ENCODE measurements around the gene EID3.
"Not testable (repeated sequence)": the region's sequence is repeated elsewhere in the genome, so short reads cannot be mapped to it uniquely, and the experiment has no call there.

EID3 gene

DNA sequence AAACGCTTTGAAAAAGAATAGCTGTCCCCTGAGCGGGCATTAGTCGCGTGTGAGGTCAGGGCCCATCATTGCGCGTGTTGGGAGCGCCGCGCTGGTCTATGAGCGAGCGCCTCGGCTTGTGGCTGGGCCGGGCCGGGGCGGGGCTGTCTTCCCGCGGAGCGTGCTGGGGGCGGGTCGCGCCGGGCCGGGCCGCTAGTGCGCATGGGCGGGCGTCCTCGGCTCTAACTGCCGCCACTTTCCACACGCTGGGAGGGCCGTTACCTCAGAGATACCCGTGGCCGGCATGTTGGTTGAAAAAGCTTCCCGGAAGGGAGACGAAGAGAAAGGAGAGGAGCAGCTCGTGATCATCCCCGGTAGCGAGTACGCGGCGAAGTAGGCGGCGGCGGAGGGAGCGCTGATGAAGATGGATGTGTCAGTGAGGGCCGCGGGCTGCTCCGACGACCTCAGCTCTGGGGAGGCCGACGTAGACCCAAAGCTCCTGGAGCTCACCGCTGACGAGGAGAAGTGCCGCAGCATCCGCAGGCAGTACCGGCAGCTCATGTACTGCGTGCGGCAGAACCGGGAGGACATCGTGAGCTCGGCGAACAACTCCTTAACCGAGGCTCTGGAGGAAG, at the start of gene EID3:
Gene EID3, plus strand, starts transcription at position 202 of the 614 bp plus-strand sequence. Its CDS starts 196 bp downstream, at position 398.
- Mint-ChIP-seq H3K9me3 (no peaks in the 10 kb centered on the region), H3K4me3 (peak within 1 kb of the TSS; percentile 81), H3K27ac (peak within 1 kb of the TSS; percentile 91), H3K27me3 (no peaks in the 10 kb centered on the region), H3K36me3 (ENCODE audit: low read depth) (peaks cover 60% of the 10 kb centered on the region), H3K4me1 (peaks cover 49% of the 10 kb centered on the region)
- ATAC-seq (peak; percentile 98), DNase-seq (peak; percentile 93)

DNA sequence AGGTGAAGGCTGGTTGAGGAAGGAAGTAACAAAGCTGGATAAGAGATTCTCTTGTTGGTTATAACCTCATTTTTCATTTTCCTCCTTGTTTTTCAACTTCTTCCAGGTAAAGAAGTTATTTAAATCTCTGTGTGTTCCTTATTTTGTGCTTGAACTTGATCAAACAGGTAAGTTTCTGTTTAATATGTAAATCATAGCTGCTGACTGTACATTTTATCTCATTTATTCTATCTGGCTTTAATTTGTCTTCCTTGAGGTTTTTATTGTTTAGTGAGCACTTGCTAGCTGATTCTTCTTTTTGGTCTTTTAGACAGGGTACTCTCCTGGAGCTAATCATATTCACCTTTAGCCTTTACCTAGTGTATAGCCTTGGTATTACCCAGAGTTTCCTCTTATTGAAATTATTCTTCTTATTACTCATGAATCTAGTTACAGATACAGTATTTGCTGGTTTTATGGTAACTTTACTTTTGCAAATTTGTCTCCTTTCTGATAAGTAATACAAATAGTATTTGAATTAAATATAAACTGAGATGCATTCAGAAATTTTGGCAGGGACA, 45.5 kb upstream of the EID3 start:
- no peak for DNase-seq
- H3K4me3 Mint-ChIP-seq: no peak overlapping the region
- no peaks in the 10 kb centered on the region for H3K36me3 Mint-ChIP-seq (ENCODE audit: low read depth)
- no peaks in the 10 kb centered on the region for H3K27me3 Mint-ChIP-seq
- no peaks in the 10 kb centered on the region for H3K9me3 Mint-ChIP-seq
- ATAC-seq: no peak
- H3K4me1 Mint-ChIP-seq: no peaks in the 10 kb centered on the region
- no peak overlapping the region for H3K27ac Mint-ChIP-seq

DNA sequence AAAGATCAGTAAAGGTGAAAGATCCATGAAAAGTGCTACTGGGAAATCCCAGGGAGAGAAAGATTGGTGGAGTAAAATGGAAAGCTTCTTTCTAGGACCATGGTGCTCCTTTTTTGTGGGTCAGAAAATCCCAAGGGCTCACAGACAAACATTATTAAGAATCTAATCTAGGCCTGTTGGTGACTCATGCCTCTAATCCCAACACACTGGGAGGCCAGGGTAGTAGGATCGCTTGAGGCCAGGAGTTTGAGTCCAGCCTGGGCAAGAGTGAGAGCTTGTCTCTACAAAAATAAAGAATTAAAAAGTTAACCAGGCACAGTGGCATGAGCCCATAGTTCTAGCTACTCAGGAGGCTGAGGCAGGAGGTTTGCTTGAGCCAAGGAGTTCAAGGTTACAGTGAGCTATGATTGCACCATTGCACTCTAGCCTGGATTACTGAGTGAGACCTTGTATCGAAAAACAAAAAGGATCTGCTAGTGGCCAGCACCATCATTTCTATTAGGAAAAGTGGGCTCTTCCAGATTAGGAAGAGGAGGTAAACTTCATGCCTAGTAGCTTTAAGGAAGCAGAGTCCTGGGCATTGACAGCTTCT, 45.0 kb upstream of the EID3 start:
- DNase-seq (no peak), ATAC-seq (no peak)
- Mint-ChIP-seq H3K4me1 (no peaks in the 10 kb centered on the region), H3K27me3 (no peaks in the 10 kb centered on the region), H3K9me3 (no peaks in the 10 kb centered on the region), H3K27ac (no peak overlapping the region), H3K4me3 (no peak overlapping the region), H3K36me3 (ENCODE audit: low read depth) (no peaks in the 10 kb centered on the region)

DNA sequence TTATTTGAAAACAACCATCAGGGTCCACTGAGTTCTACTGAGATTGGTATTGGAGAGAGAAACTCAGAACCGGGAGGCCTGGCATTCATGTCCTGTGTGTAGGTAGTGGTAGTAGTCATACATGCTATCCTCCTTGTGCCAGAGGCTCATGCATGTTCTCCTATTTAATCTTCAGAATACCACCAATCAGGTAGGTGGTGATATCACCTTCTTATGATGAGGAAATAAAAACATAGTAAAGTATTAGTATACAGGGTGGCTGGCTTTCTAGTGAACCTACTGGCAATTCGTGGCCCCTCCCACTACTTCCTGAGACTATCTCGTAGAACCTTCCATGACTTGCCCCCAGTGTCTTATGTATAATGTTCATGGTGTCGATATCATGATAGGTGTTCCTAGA, 40.5 kb upstream of the EID3 start:
- Mint-ChIP-seq H3K36me3 (ENCODE audit: low read depth) (no peaks in the 10 kb centered on the region), H3K4me3 (no peak overlapping the region), H3K9me3 (no peaks in the 10 kb centered on the region), H3K27me3 (peaks cover 1% of the 10 kb centered on the region), H3K4me1 (no peaks in the 10 kb centered on the region), H3K27ac (no peak overlapping the region)
- ATAC-seq (no peak), DNase-seq (no peak)

DNA sequence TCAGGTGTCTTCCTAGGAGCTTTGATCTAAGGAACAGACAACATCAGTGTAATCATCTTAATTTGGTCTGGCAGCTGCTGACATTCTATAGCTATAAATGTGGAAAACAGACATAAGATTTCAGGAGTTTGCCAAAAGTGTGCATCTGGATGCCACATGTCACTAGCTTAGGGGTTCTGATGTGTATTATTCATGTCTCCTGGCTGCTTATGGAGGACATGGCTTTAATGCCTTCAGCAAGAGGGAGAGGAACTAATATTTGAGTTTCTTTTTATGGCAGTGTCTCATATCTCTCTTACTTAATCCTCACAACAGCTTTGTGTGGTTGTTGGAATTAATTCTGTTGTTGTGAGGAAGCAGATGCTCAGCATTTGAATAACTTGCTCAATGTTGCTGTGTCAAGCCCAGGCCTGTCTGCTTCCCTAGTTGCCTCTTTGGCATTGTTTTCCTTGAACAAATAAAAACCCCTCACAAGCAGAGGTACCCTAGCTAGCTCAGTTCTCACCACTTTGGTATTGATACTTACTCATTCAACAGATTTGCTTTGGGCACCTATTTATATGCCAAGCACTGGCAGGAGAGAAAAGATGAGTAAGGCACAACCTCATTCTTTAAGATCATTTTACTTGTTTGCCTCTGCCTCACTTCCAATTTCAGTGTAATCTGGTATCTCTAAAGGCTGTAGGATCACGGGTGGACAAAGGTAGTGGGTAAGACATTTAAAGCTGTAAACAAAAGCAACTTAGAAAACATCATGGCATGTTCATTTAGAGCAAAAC, 39.8 kb upstream of the EID3 start:
- H3K4me3 Mint-ChIP-seq: no peak overlapping the region
- H3K27me3 Mint-ChIP-seq: peaks cover 1% of the 10 kb centered on the region
- no peaks in the 10 kb centered on the region for H3K9me3 Mint-ChIP-seq
- ATAC-seq: no peak
- no peak for DNase-seq
- H3K27ac Mint-ChIP-seq: no peak overlapping the region
- no peaks in the 10 kb centered on the region for H3K36me3 Mint-ChIP-seq (ENCODE audit: low read depth)
- no peaks in the 10 kb centered on the region for H3K4me1 Mint-ChIP-seq

DNA sequence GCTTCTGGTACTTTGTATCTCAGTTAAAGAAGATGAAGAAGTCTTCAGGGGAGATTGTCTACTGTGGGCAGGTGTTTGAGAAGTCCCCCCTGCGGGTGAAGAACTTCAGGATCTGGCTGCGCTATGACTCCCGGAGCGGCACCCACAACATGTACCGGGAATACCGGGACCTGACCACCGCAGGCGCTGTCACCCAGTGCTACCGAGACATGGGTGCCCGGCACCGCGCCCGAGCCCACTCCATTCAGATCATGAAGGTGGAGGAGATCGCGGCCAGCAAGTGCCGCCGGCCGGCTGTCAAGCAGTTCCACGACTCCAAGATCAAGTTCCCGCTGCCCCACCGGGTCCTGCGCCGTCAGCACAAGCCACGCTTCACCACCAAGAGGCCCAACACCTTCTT, 38.1 kb upstream of the EID3 start:
- H3K36me3 Mint-ChIP-seq (ENCODE audit: low read depth); DNase-seq; H3K4me1 Mint-ChIP-seq; H3K27ac Mint-ChIP-seq; ATAC-seq; H3K9me3 Mint-ChIP-seq; H3K4me3 Mint-ChIP-seq; H3K27me3 Mint-ChIP-seq: not testable (repeated sequence)

DNA sequence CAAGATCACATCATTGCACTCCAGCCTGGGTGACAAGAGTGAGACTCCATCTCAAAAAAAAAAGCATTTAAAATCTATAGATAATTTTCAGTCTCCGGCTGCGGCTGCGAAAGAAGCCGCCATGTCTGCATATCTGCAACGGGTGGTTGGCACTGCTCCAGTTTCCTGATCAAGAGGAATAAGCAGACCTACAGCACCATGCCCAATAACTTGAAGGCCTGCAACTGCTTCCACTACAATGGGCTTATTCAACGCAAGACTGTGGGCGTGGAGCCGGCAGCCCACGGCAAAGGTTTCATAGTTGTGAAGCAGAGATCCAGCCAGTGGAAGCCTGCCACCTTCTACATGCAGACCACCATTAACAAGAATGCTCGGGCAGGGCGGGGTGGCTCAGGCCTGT, 30.6 kb upstream of the EID3 start:
- Mint-ChIP-seq H3K4me1 (peaks cover 8% of the 10 kb centered on the region), H3K36me3 (ENCODE audit: low read depth) (no peaks in the 10 kb centered on the region), H3K27ac (no peak overlapping the region), H3K9me3 (no peaks in the 10 kb centered on the region), H3K4me3 (no peak overlapping the region), H3K27me3 (no peaks in the 10 kb centered on the region)
- ATAC-seq: no peak
- no peak for DNase-seq

DNA sequence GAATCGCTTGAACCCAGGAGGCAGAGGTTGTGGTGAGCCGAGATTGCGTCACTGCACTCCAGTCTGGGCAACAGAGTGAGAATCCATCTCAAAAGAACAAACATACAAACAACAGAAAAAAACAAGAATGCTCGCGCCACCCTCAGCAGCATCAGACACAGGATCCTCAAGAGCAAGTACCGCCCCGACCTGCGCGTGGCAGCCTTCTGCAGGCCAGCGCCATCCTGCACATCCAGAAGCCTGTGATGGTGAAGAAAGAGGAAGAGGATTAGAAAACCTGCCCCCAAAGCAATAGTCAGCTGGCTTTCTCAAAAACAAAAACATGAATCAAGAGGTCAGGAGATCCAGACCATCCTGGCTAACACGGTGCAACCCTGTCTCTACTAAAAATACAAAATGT, 30.0 kb upstream of the EID3 start:
- Mint-ChIP-seq H3K36me3 (ENCODE audit: low read depth) (no peaks in the 10 kb centered on the region), H3K4me1 (peaks cover 8% of the 10 kb centered on the region), H3K27me3 (no peaks in the 10 kb centered on the region), H3K27ac (no peak overlapping the region), H3K4me3 (no peak overlapping the region), H3K9me3 (no peaks in the 10 kb centered on the region)
- no peak for ATAC-seq
- DNase-seq: no peak

DNA sequence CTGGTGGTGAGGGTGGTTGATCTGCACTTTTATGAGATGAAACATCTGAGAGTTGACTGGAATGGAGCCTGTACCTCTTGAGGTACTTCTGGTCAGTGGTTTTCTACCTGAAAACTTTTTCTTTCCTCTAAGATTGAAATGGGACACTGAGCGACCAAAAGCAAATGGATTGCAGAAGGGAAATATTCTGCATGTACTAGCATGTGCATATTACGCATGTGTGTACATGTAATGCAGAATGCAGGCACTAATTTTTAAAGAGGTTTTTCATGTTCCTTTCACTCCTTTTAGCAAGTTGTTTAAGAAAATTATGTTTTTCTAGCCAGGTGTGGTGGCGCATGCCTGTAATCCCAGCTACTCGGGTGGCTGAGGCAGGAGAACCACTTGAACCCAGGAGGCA, 28.7 kb upstream of the EID3 start:
- ATAC-seq: no peak
- no peak overlapping the region for H3K4me3 Mint-ChIP-seq
- DNase-seq: no peak
- no peak overlapping the region for H3K27ac Mint-ChIP-seq
- no peaks in the 10 kb centered on the region for H3K27me3 Mint-ChIP-seq
- no peaks in the 10 kb centered on the region for H3K36me3 Mint-ChIP-seq (ENCODE audit: low read depth)
- peaks cover 8% of the 10 kb centered on the region for H3K4me1 Mint-ChIP-seq
- H3K9me3 Mint-ChIP-seq: no peaks in the 10 kb centered on the region

DNA sequence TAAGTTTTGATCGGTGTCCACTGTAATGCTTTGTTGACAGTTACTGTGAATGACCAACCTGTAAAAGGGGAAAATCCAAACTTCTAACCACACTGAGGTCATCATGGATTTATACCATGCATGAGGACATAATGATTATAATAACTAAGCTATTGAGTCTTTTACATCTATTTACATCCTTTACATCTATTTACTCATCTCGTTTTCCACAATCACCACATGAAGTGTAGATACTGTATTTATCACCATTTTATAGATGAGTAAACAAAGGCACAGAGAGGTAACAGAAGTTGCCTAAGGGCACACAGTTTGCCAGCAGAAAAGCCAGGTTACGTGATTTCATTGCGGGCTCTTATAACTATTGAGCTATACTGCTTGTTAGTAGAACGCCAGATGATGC, 27.9 kb upstream of the EID3 start:
- Mint-ChIP-seq H3K4me3 (no peak overlapping the region), H3K9me3 (no peaks in the 10 kb centered on the region), H3K27ac (no peak overlapping the region), H3K27me3 (peaks cover 3% of the 10 kb centered on the region), H3K4me1 (peaks cover 12% of the 10 kb centered on the region), H3K36me3 (ENCODE audit: low read depth) (no peaks in the 10 kb centered on the region)
- no peak for DNase-seq
- no peak for ATAC-seq

DNA sequence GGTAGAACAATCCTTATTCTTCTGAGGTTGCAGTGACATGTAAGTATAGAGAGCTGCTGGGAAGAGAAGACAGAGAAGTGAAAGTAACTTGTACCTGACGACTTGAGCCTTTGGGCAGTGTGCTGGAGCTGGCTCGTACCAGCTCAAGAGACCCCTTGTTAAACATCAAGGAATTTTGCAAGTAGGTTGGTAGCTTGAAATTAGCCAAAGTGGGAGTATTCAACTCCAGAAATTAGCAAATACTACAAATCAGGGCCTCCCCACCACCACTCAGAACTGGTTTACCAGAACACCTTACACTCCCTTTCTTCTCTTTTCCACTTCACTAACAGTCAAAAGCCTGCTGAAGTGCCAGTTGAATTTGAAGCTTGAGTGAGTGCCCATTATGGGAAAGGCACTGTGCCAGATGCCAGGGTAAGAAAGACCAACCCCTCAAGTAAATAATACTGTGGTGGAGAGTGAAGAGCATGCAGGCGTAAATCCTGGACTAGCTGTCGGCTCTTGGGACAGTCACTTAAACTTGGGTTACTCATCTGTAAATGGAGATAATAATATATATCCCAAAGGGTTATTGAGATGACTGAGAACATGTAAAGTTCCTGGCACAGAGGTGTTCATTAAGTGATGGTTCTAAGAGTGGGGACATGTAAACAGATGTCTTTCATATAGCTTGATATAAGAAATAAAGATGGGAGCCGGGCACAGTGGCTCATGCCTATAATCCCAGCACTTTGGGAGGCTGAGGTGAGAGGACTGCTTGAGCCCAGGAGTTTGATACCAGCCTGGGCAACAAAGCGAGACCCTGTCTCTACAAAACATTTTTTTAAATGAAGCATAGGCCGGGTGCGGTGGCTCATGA, 27.0 kb upstream of the EID3 start:
- Mint-ChIP-seq H3K9me3 (no peaks in the 10 kb centered on the region), H3K27me3 (peaks cover 3% of the 10 kb centered on the region), H3K4me1 (peaks cover 15% of the 10 kb centered on the region), H3K36me3 (ENCODE audit: low read depth) (no peaks in the 10 kb centered on the region), H3K4me3 (peak overlapping the region; percentile 53), H3K27ac (no peak overlapping the region)
- DNase-seq (no peak), ATAC-seq (peak; percentile 28)

DNA sequence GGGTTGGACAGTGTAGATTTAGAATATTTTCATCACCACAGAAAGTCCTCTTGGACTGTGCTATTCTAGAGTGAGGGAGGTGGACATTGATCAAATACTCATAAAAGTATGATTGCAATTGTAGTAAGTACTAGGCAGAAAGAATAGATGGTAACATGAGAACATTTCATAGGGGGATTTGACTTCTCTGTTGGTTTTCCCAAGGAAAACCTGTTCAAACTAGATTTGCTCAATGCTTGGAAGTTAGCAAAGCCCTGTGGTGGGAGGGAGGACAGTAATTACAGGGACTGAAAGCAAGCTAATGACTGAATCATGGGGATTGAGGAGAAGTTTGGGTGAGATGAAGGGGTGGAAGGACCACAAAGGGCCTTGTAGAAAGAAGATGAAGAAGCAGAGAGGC, 24.4 kb upstream of the EID3 start:
- ATAC-seq (no peak), DNase-seq (no peak)
- H3K9me3 Mint-ChIP-seq: no peaks in the 10 kb centered on the region
- H3K36me3 Mint-ChIP-seq (ENCODE audit: low read depth): no peaks in the 10 kb centered on the region
- peaks cover 15% of the 10 kb centered on the region for H3K4me1 Mint-ChIP-seq
- H3K4me3 Mint-ChIP-seq: no peak overlapping the region
- H3K27ac Mint-ChIP-seq: no peak overlapping the region
- H3K27me3 Mint-ChIP-seq: peaks cover 5% of the 10 kb centered on the region

DNA sequence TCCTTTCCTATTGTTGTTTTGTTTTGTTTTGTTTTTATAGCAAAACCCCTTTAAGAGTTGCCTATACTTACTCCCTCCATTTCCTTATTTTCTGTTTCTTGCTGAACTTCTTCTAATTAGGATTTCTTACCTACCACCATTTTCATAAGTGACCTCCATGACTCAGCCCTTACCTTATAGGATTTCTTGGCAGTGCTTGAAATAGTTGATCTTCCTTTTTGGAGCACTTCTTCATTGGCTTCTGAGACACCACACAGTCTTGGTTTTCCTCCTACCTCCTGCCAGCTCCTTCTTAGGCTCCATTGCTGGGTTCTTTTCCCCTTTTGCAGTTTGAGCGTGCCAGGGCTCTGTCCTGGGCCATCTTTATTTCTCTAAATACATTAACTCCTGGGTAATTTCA, 23.4 kb upstream of the EID3 start:
- Mint-ChIP-seq H3K9me3 (no peaks in the 10 kb centered on the region), H3K4me1 (peaks cover 15% of the 10 kb centered on the region), H3K27me3 (peaks cover 5% of the 10 kb centered on the region), H3K36me3 (ENCODE audit: low read depth) (no peaks in the 10 kb centered on the region), H3K4me3 (no peak overlapping the region), H3K27ac (no peak overlapping the region)
- ATAC-seq (no peak), DNase-seq (no peak)

DNA sequence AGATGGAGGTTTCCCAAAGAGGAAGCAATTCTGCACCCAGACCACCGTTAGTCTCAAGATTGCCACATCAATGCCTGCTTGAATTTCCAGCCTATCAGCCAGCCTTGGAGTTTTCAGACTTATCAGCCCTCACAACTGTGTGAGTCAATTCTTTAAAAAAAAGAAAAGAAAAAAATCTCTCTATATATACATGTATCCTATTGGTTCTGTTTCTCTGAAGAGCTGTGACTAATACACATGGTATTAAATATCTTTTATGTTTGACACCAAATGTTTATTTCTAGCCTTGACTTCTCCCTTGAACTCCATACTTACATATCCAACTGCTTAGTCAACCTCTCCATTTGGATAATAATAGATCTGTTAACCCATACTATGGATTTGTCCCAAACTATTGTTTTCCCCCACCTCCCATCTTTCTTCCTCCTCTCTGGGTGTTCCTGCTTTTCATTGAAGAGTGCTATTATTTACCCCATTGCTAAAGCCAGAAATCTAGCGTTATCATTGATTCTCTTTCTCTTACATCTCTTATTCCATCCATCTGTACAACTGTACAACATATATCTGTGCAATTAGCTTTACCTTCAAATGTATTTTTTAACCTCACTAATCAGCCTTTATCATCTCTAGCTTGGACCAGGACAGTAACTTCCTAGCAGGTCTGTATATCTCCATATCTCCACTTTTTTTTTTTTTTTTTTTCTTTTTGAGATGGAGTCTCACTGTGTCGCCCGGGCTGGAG, 22.7 kb upstream of the EID3 start:
- ATAC-seq (peak; percentile 57), DNase-seq (no peak)
- Mint-ChIP-seq H3K4me3 (no peak overlapping the region), H3K36me3 (ENCODE audit: low read depth) (no peaks in the 10 kb centered on the region), H3K9me3 (no peaks in the 10 kb centered on the region), H3K27ac (peak overlapping the region; percentile 3), H3K27me3 (peaks cover 5% of the 10 kb centered on the region), H3K4me1 (peaks cover 18% of the 10 kb centered on the region)
